Prostate gland (tissue), 2 donors: Measurements from ENCODE around the gene STXBP4. TPM values are rescaled to one million over a fixed set of nuclear protein-coding genes. Genes with fewer than 3 reads are reported as not detected.
"Not testable (repeated sequence)": the region's sequence is repeated elsewhere in the genome, so short reads cannot be mapped to it uniquely, and the experiment has no call there.

Source experiments
- DNase-seq: peaks from one replicate; pipeline ENCODE4 v3.0.0-alpha.2; 2019; ENCODE audit warnings: low spot score
- H3K27ac ChIP-seq, 2 donors: fragments of 200-600 bp; sonication (generic); 2 replicates each; pipeline ENCODE4 v1.5.1; 2017 to 2019
- H3K27me3 ChIP-seq: fragments of 200-600 bp; sonication (generic); replicated peaks from 2 replicates; pipeline ENCODE4 v1.5.1; 2019; ENCODE audit not compliant: insufficient read depth
- H3K36me3 ChIP-seq, 2 donors: fragments of 200-600 bp; sonication (generic); 1 replicate in 1 of 2; 2 replicates in 1 of 2; pipeline versions ENCODE4 v1.5.1 to v1.8.1; 2017 to 2019
- H3K4me1 ChIP-seq: fragments of 200-600 bp; sonication (generic); replicated peaks from 2 replicates; pipeline ENCODE4 v1.5.1; 2019
- H3K4me3 ChIP-seq, 2 donors: fragments of 200-600 bp; sonication (generic); 2 replicates each; pipeline ENCODE4 v1.5.1; 2017 to 2019
- H3K9me3 ChIP-seq: fragments of 200-600 bp; sonication (generic); 2 replicates; pipeline ENCODE4 v1.5.1; 2017
- CTCF ChIP-seq, 4 experiments: fragments of 200-600 bp in 2 of 4; fragments of 450-650 bp in 2 of 4; sonication (generic) in 2 of 4; IDR thresholded peaks; 1 replicate in 3 of 4; 2 replicates in 1 of 4; pipeline ENCODE4 v1.5.1; 2016 to 2019; ENCODE audit warnings: antibody characterized with exemption in 4 of 4, mild to moderate bottlenecking in 2 of 4, moderate library complexity in 2 of 4
- POLR2A ChIP-seq: fragments of 450-650 bp; IDR thresholded peaks from one replicate; pipeline ENCODE4 v1.6.1; 2016; ENCODE audit warnings: antibody characterized with exemption, mild to moderate bottlenecking
- POLR2AphosphoS5 ChIP-seq: sonication (generic); formaldehyde crosslinking; IDR thresholded peaks from one replicate; pipeline ENCODE4 v1.6.1; 2017; ENCODE audit warnings: antibody characterized with exemption
- WGBS: methylation state at CpG from one replicate; pipeline ENCODE4 v1.1.5; 2018; 5-methylcytosine and 5-hydroxymethylcytosine counted together
- intact Hi-C: fragments of 100-400 bp; cut with DNase I; formaldehyde crosslinking; loops from one replicate; pipeline ENCODE4 v1.14.2; 2022
- total RNA-seq, 2 donors: library from RNA; depleted of rRNA; stranded (reverse); fragments of >200 nt; gene quantifications; one replicate each; pipeline ENCODE4 v1.1.0, GENCODE V29; 2016

STXBP4 gene
- total RNA-seq, 2 donors from 2014 or later = 7.2 to 29.0 TPM

DNA sequence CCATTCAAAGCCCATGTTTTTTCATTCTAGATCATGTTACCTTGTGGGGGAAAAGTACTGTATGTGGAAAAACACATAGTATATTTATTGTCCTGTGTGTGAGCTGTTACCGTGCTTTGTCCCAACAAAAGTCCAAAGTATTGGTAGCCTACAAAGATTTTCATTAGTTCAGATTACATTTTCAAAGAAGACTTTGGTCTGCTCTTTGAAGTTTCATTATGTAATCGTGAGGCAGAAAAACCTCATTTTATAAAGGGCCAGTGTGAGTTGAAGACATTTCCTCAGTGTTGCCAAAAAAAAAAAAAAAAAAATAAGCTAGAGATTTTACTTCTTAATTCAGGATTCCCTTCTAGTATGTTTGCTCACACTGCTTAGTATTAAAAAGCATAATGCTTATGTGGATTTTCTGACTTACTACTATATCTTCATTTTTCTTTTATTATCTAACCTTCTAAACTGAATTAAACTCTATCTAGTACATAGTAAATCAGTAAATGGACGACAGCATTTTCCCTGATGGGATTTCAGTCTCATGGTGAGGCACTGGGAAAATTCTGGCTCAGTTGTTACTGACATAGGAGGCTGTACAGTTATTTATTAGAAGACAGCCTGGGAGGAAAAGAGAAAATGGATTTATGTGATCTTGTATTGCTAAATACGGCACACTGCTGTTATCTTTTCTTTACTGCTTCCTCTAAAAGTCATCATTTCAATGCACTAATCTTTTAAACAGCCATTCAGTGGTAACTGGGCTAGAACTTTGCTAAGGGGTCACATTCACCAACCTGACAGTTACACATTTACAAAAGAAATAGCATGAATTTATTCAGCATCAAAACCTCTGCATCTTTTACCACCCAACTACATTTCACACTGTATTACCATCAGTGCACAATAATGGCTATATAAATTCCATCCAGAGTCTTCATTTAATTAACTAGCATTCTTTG lies 100.6 kb downstream of the STXBP4 start:
- no peaks in the 10 kb centered on the region for H3K4me1 ChIP-seq
- H3K27ac ChIP-seq = no peak overlapping the region
- no peak for DNase-seq
- no peaks in the 10 kb centered on the region for H3K27me3 ChIP-seq
- WGBS = 28% methylated on average over 4 of the region's 4 CpGs
- H3K9me3 ChIP-seq = no peaks in the 10 kb centered on the region
- H3K4me3 ChIP-seq = no peak overlapping the region
- H3K36me3 ChIP-seq = no peaks in the 10 kb centered on the region
- intact Hi-C loops = no loop called here
- TF ChIP-seq POLR2A (no peak), CTCF (IDR thresholded peaks at IDR 0.05) (no peak), POLR2AphosphoS5 (no peak)

DNA sequence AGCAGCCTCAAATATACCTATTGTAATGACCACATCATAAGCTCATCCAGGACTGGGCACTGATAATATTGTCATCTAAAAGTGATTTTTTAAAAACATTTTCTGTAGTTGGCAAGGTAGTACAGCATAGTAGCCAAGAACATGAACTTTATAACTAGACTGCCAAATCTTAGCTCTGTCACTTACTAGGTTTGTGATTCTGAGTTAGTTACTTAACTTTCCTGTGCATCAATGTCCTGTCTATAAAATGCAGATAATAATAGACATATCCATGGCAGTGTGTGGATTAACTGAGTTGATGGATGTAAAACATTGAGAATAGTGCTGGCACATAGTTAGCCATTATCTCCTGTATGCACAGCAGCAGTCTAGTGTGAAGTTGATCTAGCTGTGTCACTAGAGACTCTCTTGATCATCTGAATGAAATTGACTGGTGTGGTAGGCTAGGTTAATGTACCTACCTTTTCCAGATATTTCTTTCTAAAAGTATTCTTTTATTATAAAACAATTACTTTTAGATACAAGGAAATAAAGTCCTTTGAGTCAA lies 101.5 kb downstream of the STXBP4 start:
- intact Hi-C loops = no loop called here

DNA sequence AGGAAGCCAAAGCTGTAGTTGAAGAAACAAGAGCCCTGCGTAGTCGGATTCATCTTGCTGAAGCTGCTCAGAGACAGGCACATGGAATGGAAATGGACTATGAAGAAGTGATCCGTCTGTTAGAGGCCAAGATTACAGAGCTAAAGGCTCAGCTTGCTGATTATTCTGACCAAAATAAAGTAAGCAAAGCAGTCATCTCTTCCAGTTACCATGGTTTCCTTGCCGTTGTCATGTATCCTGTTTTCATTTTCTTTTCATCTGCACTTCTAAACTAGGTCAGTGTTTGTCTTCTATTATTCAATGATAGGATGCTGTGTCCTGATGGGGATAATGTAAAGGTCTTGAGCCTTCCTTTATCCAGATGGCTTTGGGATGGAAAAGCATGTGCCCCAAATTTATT lies 104.3 kb downstream of the STXBP4 start:
- DNase-seq = no peak
- no peak for TF ChIP-seq CTCF (IDR thresholded peaks at IDR 0.05)
- H3K9me3 ChIP-seq = no peaks in the 10 kb centered on the region
- H3K27ac ChIP-seq = no peak overlapping the region
- no peak overlapping the region for H3K4me3 ChIP-seq
- H3K36me3 ChIP-seq = no peaks in the 10 kb centered on the region
- no peaks in the 10 kb centered on the region for H3K4me1 ChIP-seq
- WGBS = 78% methylated on average over 4 of the region's 4 CpGs
- H3K27me3 ChIP-seq = no peaks in the 10 kb centered on the region
- intact Hi-C loops = no loop called here

More for the DNA sequence above, 101.5 kb downstream of the STXBP4 start:
- Histone ChIP-seq H3K4me1 (no peaks in the 10 kb centered on the region), H3K27ac (no peak overlapping the region), H3K4me3 (no peak overlapping the region), H3K36me3 (no peaks in the 10 kb centered on the region), H3K27me3 (no peaks in the 10 kb centered on the region), H3K9me3 (no peaks in the 10 kb centered on the region)
- TF ChIP-seq POLR2AphosphoS5 (no peak), POLR2A (no peak), CTCF (IDR thresholded peaks at IDR 0.05) (no peak)
- no peak for DNase-seq

DNA sequence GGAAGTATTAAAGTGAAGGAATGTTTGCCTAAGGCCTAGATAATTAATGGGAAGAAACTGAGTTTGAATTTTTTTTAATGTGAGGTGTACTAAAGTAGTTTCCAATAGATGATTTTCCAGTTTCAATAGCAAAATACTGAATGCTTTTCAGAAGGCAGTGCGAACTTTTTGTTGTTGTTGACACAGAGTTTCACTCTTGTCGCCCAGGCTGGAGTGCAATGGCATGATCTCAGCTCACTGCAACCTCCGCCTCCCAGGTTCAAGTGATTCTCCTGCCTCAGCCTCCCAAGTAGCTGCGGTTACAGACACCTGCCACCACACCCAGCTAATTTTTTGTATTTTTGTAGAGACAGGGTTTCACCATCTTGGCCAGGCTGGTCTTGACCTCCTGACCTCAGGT lies 104.9 kb downstream of the STXBP4 start:
- intact Hi-C loops, H3K4me3 ChIP-seq, H3K36me3 ChIP-seq, H3K27ac ChIP-seq, H3K4me1 ChIP-seq, H3K9me3 ChIP-seq, H3K27me3 ChIP-seq, DNase-seq: not testable (repeated sequence)
- WGBS = 97% methylated on average over 4 of the region's 4 CpGs

GRCh38 chr17:55081559-55081958 lies 113.0 kb downstream of the STXBP4 start:
- intact Hi-C loops = no loop called here
- H3K4me3 ChIP-seq = no peak overlapping the region
- TF ChIP-seq POLR2A = no peak
- TF ChIP-seq POLR2AphosphoS5 = no peak
- TF ChIP-seq CTCF (IDR thresholded peaks at IDR 0.05) = no peak
- no peak overlapping the region for H3K27ac ChIP-seq
- WGBS = 95% methylated on average over 1 of the region's 1 CpG
- no peak for DNase-seq
- no peaks in the 10 kb centered on the region for H3K36me3 ChIP-seq
- no peaks in the 10 kb centered on the region for H3K27me3 ChIP-seq
- no peaks in the 10 kb centered on the region for H3K9me3 ChIP-seq
- H3K4me1 ChIP-seq = no peaks in the 10 kb centered on the region
